MCF 10A (cell line): ENCODE data around the gene DNAH17. TPM values are rescaled to one million over a fixed set of nuclear protein-coding genes. Genes with fewer than 3 reads are reported as not detected.

ENCODE experiments used
- BruUV-seq: library from RNA; stranded (reverse); fragments of 400-500 nt; replicated peaks from 2 replicates; lab custom pipeline; 2021; lab: Mats Ljungman, UMichigan
- CTCF ChIA-PET: fragments of 300-600 bp; sonication (Branson Sonifier 250); formaldehyde crosslinking; extraction: SDS; loops from one replicate; lab custom pipeline; 2021; ENCODE audit warnings: antibody characterized with exemption, inconsistent platforms; lab: Yijun Ruan, JAX
- POLR2A ChIA-PET: fragments of 300-600, 350-650 bp; sonication (Branson Sonifier 250); formaldehyde crosslinking; extraction: SDS; loops from one replicate; lab custom pipeline; 2020; ENCODE audit warnings: antibody characterized with exemption, inconsistent platforms; lab: Yijun Ruan, JAX
- DNase-seq: peaks from one replicate; pipeline ENCODE4 v3.0.0-alpha.2; 2018; ENCODE audit not compliant: unreplicated experiment
- H3K27ac Mint-ChIP-seq: one replicate; pipeline ENCODE4 v1.8.0; 2022; ENCODE audit warnings: mild to moderate bottlenecking, low read depth, mixed read lengths; ENCODE audit not compliant: unreplicated experiment
- H3K27me3 Mint-ChIP-seq: one replicate; pipeline ENCODE4 v1.8.0; 2022; ENCODE audit warnings: mixed read lengths; ENCODE audit not compliant: insufficient read depth, unreplicated experiment
- H3K36me3 Mint-ChIP-seq: one replicate; pipeline ENCODE4 v1.8.0; 2022; ENCODE audit warnings: mild to moderate bottlenecking, moderate library complexity, mixed read lengths; ENCODE audit not compliant: insufficient read depth, unreplicated experiment
- H3K4me1 Mint-ChIP-seq: one replicate; pipeline ENCODE4 v1.8.0; 2022; ENCODE audit warnings: mixed read lengths; ENCODE audit not compliant: insufficient read depth, unreplicated experiment
- H3K4me3 Mint-ChIP-seq: one replicate; pipeline ENCODE4 v1.8.0; 2022; ENCODE audit warnings: mild to moderate bottlenecking, moderate library complexity, mixed read lengths; ENCODE audit not compliant: unreplicated experiment
- H3K9me3 Mint-ChIP-seq: one replicate; pipeline ENCODE4 v1.8.0; 2022; ENCODE audit warnings: mixed read lengths; ENCODE audit not compliant: unreplicated experiment
- CTCF ChIP-seq: fragments of 200-600 bp; IDR thresholded peaks from one replicate; pipeline ENCODE4 v1.8.0; 2022; ENCODE audit warnings: antibody characterized with exemption, mild to moderate bottlenecking; ENCODE audit not compliant: unreplicated experiment
- intact Hi-C: fragments of 100-400 bp; cut with micrococcal nuclease; formaldehyde crosslinking; loops from 2 replicates; pipeline ENCODE4 v1.14.1; 2022
- total RNA-seq: library from RNA; stranded (reverse); gene quantifications from 2 replicates; pipeline ENCODE4 v1.2.3, GENCODE V29; 2022

DNAH17 gene
- total RNA-seq, 1 experiment from 2014 or later, result not detected

DNA sequence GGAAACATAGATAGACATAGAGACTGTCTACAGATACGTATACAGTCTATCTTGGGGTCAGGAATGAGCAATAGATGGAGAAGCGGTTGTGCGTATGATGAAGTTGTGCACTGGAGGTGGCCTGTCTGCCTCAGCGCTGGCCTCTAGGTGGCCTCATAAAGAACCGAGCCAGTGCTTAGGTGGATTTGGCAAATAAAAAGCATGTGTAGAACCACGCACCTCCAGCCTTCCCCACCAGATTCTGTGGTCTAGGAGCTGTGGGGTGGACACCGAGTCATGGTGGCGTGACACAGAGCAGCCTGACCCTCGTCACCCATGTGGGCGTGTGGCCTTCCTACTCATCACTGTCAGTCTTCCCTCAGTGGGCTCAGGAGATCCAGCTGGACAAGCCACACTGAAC lies 164.8 kb downstream of the DNAH17 start:
- no peak overlapping the region for H3K4me3 Mint-ChIP-seq
- H3K4me1 Mint-ChIP-seq, result peaks cover 10% of the 10 kb centered on the region
- ChIA-PET CTCF (interaction anchor here (0.5 to 2.0 kb wide), 6 partner anchors 10 to 161 kb away, joined by 3 to 9 read pairs (median 3); no protein-coding TSS in a partner anchor), POLR2A (interaction anchor here (1.0 kb wide), 1 partner anchor 28 kb away, joined by 3 read pairs; no protein-coding TSS in a partner anchor)
- no peaks in the 10 kb centered on the region for H3K27me3 Mint-ChIP-seq
- BruUV-seq, result no TSS peak
- peak; percentile 41 for DNase-seq
- TF ChIP-seq CTCF, result peak; percentile 12
- intact Hi-C loops, result no loop called here
- no peaks in the 10 kb centered on the region for H3K9me3 Mint-ChIP-seq
- H3K36me3 Mint-ChIP-seq, result peaks cover 8% of the 10 kb centered on the region
- no peak overlapping the region for H3K27ac Mint-ChIP-seq

GRCh38 chr17:78411241-78411857 lies 165.8 kb downstream of the DNAH17 start:
- Mint-ChIP-seq H3K4me3 (no peak overlapping the region), H3K27me3 (no peaks in the 10 kb centered on the region), H3K9me3 (no peaks in the 10 kb centered on the region), H3K36me3 (no peaks in the 10 kb centered on the region), H3K4me1 (peaks cover 10% of the 10 kb centered on the region), H3K27ac (no peak overlapping the region)
- intact Hi-C loops, result no loop called here
- no TSS peak for BruUV-seq
- CTCF ChIA-PET, result interaction anchor here (0.7 to 2.8 kb wide), 4 partner anchors 11 to 160 kb away, joined by 3 to 16 read pairs (median 8); no protein-coding TSS in a partner anchor
- TF ChIP-seq CTCF, result no peak
- no peak for DNase-seq
- POLR2A ChIA-PET, result no interaction called here

GRCh38 chr17:78409191-78409928 lies 167.8 kb downstream of the DNAH17 start:
- DNase-seq, result peak; percentile 54
- BruUV-seq, result no TSS peak
- ChIA-PET CTCF (interaction anchor here (0.6 to 2.8 kb wide), 2 partner anchors 13 to 172 kb away, joined by 4 to 16 read pairs; no protein-coding TSS in a partner anchor), POLR2A (no interaction called here)
- Mint-ChIP-seq H3K36me3 (peaks cover 16% of the 10 kb centered on the region), H3K4me3 (no peak overlapping the region), H3K27me3 (no peaks in the 10 kb centered on the region), H3K9me3 (no peaks in the 10 kb centered on the region), H3K4me1 (peaks cover 10% of the 10 kb centered on the region), H3K27ac (no peak overlapping the region)
- no peak for TF ChIP-seq CTCF
- intact Hi-C loops, result no loop called here

- no peak overlapping the region for H3K4me3 Mint-ChIP-seq
- no peaks in the 10 kb centered on the region for H3K9me3 Mint-ChIP-seq
- intact Hi-C loops, result no loop called here
- no TSS peak for BruUV-seq
- POLR2A ChIA-PET, result interaction anchor here (0.8 kb wide), 1 partner anchor 95 kb away, joined by 3 read pairs; no protein-coding TSS in a partner anchor
- CTCF ChIA-PET, result interaction anchor here (1.6 to 2.8 kb wide), 2 partner anchors 13 to 14 kb away, joined by 7 to 16 read pairs; no protein-coding TSS in a partner anchor
- no peak for DNase-seq
- peak overlapping the region; percentile 35 for H3K27ac Mint-ChIP-seq
- no peaks in the 10 kb centered on the region for H3K27me3 Mint-ChIP-seq
- peaks cover 10% of the 10 kb centered on the region for H3K4me1 Mint-ChIP-seq
- H3K36me3 Mint-ChIP-seq, result peaks cover 24% of the 10 kb centered on the region
- TF ChIP-seq CTCF, result no peak
Observed at GRCh38 chr17:78408476-78409050, 168.6 kb downstream of the DNAH17 start.
